Esophagus muscularis mucosa (tissue), 3 donors: ENCODE data around the gene TTC39B.

Experiments
- POLR2A ChIP-seq: fragments of 450-650 bp; IDR thresholded peaks from one replicate; pipeline ENCODE4 v1.6.1; 2017; ENCODE audit warnings: antibody characterized with exemption, moderate library complexity, mild to moderate bottlenecking, low read depth
- POLR2AphosphoS5 ChIP-seq, 2 donors: sonication (generic); formaldehyde crosslinking; IDR thresholded peaks; one replicate each; pipeline ENCODE4 v1.6.1; 2017; ENCODE audit warnings: antibody characterized with exemption in 2 of 2
- TF ChIP-seq, protein P1 (sequence below), 3 experiments: fragments of 200-600 bp in 2 of 3; fragments of 450-650 bp in 1 of 3; sonication (generic) in 2 of 3; IDR thresholded peaks; one replicate each; pipeline ENCODE4 v1.5.1; 2017 to 2019; ENCODE audit warnings: antibody characterized with exemption in 3 of 3, mild to moderate bottlenecking in 2 of 3, moderate library complexity in 1 of 3

DNA sequence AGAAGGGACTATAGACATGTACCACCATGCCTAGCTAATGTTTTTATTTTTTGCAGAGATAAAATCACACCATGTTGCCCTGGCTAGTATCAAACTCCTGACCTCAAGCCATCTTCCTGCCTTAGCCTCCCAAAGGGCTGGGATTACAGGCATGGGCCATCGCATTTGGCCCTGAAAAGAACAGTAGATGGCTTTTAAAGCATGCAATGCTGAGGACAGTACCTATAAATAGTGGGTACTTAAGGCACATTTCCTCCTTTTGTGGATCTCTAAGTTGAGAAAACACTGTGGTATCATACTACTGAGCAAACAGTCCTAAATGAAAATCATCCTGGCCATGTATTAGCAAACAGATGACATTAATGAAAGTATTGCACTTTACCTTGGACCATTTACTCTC lies 119.4 kb downstream of the TTC39B start:
- TF ChIP-seq POLR2A, result no peak
- TF ChIP-seq POLR2AphosphoS5 (IDR thresholded peaks at IDR 0.05), result no peak
- TF ChIP-seq, protein P1, sequence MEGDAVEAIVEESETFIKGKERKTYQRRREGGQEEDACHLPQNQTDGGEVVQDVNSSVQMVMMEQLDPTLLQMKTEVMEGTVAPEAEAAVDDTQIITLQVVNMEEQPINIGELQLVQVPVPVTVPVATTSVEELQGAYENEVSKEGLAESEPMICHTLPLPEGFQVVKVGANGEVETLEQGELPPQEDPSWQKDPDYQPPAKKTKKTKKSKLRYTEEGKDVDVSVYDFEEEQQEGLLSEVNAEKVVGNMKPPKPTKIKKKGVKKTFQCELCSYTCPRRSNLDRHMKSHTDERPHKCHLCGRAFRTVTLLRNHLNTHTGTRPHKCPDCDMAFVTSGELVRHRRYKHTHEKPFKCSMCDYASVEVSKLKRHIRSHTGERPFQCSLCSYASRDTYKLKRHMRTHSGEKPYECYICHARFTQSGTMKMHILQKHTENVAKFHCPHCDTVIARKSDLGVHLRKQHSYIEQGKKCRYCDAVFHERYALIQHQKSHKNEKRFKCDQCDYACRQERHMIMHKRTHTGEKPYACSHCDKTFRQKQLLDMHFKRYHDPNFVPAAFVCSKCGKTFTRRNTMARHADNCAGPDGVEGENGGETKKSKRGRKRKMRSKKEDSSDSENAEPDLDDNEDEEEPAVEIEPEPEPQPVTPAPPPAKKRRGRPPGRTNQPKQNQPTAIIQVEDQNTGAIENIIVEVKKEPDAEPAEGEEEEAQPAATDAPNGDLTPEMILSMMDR (IDR thresholded peaks at IDR 0.05), result no peak
